NCI-H510A (cell line): Measurements from ENCODE around the gene RCCD1.

Source experiments
- DNase-seq: peaks from one replicate; lab custom pipeline; 2025; lab: John Stamatoyannopoulos, UW

RCCD1 gene

GRCh38 chr15:90942354-90943120, 12.1 kb upstream of the RCCD1 start:
- no peak for DNase-seq

DNA sequence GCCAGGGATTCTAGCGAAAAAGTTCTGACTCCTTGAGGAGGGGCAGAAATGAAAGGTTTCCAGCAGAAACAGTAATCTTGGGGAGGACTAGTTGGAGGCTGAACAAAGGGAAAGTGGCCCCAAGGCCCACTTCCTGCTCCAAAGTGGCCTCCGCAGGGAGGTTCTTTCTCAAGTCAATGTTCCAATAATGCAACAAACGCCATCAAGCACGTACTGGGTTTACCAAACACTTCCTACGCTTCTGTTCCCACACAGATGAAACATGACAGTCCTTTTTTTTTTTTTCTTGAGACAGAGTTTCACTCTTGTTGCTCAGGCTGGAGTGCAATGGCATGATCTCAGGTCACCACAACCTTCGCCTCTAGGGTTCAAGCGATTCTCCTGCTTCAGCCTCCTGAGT, 9.6 kb upstream of the RCCD1 start:
- no peak for DNase-seq

DNA sequence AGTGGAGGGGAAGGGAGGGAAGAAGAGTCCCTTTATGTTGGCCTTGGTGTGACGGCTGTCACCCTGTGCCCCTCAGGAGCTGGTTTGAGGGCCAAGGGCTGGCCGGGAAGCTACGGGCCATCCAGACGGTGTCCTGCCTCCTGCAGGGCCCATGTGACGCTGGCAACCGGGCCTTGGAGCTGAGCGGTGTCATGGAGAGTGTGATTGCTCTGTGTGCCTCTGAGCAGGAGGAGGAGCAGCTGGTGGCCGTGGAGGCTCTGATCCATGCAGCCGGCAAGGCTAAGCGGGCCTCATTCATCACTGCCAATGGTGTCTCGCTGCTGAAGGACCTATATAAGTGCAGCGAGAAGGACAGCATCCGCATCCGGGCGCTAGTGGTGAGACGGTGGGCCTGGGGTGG, 8.1 kb upstream of the RCCD1 start:
- DNase-seq: no peak

GRCh38 chr15:90946941-90947576, 7.6 kb upstream of the RCCD1 start:
- DNase-seq: no peak

GRCh38 chr15:90947577-90948357, 6.9 kb upstream of the RCCD1 start:
- no peak for DNase-seq

DNA sequence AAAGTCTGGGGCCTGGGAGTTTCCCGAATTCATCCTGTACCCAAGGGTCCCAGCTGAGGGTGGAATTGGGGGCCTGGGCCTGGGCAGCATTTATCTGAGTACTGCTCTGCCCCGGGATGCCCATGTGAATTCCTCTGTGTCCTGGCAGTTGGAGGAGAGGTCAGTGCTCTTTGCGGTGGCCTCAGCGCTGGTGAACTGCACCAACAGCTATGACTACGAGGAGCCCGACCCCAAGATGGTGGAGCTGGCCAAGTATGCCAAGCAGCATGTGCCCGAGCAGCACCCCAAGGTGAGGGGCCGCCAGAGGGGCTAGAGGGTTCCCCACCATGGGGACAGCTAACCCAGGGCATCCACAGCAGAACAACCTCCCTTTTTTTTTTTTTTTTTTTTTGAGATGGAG, 6.2 kb upstream of the RCCD1 start:
- no peak for DNase-seq

DNA sequence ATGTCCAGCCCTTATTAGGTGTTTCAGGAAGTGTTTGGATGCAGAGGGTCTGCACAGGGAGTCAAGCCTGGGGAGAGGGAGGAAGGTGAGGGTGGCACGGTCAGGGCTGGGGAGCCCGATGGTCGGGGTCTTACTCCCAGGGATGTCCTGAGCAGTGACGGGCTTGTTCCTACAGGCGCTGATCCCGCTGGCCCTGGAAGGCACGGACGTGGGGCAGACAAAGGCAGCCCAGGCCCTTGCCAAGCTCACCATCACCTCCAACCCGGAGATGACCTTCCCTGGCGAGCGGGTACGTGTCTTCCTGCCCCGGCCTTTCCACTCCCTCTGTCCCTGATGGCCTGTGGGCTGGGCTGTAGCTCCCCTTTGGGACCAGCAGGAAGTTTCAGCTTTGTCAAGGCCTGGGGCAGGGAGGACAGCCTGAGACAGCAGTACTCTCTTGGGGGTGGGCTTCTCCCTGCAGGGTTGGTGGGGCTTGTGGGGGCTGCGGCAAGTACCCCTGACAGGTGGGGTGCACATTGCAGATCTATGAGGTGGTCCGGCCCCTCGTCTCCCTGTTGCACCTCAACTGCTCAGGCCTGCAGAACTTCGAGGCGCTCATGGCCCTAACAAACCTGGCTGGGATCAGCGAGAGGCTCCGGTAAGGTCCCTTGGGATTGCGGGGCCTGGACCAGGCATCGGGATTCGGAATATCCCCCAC, 4.6 kb upstream of the RCCD1 start:
- no peak for DNase-seq

- no peak for DNase-seq
These were observed 4.0 kb upstream of the RCCD1 start for GRCh38 chr15:90950676-90951075.

- no peak for DNase-seq
These were observed 1.6 kb upstream of the RCCD1 start for GRCh38 chr15:90952901-90953677.

- DNase-seq: no peak
These were observed 555 bp upstream of the RCCD1 start for GRCh38 chr15:90953947-90954711.

GRCh38 chr15:90955624-90956273, 1.1 kb downstream of the RCCD1 start:
- DNase-seq: no peak

GRCh38 chr15:90956274-90957030, 1.8 kb downstream of the RCCD1 start:
- peak; percentile 51 for DNase-seq

- no peak for DNase-seq
These were observed 2.5 kb downstream of the RCCD1 start for GRCh38 chr15:90957031-90957790.

DNA sequence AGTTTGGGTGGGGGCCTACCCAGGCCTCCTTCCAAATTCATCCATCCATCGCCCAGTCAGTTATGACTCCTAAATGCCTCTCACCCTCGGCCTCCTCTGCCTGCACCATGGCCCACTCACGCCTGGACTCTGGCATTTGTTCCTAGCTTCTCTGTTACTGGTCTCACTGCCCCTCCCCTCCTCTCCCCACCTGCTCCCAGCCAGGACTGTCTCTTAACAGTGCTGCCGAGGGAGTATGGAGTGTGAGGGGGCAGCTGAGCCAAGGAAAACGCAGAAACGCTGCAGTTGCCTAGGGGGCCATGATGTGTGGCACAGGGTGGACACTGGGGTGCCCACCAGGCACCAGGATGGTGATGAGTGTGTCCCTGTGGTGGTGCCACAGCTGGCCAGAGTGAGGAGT, 3.1 kb downstream of the RCCD1 start:
- DNase-seq: no peak

DNA sequence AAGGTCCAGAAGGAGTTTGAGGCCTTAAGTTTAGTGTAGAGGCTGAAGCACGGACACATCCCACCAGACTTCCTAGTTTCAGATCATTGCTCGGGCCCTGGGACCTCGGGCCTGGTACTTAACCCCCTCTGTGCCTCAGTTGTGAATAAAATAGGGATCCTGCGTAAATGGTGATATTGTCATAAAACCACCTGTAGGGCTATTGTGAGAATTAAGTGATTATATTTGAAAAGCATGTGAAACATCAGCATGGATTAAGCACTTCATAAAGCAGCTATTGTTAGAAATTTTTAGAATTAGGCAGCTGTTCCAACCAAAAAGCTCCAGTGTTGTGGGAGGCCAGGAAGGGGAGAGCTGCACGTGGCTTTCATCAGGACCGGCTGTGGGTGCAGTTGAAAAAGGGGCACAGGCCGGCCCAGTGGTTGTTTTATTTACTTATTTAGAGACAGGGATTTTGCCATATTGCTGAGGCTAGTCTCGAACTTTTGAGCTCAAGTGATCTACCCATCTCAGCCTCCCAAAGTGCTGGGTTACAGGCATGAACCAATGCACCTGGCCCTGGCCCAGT, 4.4 kb downstream of the RCCD1 start:
- DNase-seq: no peak

DNA sequence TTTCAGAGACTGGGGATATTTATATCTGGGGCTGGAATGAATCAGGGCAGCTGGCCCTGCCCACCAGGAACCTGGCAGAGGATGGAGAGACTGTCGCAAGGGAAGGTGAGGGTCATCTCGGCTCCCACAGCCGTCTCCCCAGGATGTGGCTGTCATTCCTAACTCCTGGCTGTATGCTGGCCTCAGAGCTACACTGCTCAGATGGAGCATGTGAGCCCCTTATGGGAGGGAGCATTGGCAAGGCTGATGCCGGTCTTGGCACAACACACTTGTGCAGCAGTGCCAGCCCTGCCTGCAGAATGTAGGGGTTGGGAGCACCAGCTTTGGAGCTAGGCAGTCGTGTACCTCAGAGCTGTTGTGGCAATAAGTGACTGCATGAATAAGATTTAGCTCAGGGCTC, 5.2 kb downstream of the RCCD1 start:
- no peak for DNase-seq

DNA sequence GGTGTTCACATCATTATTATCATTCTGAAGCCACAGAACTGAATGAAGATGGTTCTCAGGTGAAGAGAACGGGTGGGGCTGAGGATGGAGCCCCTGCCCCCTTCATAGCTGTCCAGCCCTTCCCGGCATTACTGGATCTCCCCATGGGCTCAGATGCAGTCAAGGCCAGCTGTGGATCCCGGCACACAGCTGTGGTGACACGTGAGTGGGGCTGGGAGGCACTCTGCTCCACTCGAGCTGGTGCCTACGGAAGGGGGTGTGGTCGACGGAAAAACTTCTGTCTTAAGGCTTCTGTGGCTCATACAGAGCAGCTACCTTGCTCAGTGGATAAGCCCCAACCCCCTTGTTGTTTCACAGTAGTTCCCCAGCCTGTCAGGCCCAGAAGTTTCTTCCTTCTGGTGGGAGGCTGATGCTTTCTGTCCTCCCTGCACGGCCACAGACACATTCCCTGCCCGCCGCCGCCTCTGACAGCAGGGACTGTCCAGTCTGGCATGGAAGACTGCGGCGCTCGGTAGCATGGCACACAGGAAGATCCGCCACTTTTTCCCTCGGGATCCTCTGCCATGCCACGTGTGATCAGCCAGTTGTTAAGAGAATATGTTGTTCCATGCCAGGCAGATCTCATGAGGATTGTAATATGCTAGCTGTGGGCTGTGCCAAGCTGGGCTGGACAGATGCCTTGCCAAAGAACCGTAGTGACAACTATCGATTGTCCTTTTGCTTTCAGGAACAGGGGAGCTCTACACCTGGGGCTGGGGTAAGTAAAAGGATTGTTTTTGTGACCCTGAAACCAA, 5.8 kb downstream of the RCCD1 start:
- DNase-seq: no peak

- no peak for DNase-seq
These were observed 7.3 kb downstream of the RCCD1 start for GRCh38 chr15:90962021-90962420.
